NCI-H524 treated with DMSO at 0.1 percent for 48 hours (cell line): ENCODE data around the gene SLC33A1.
A peak's percentile ranks its signal among the peaks of the same experiment; 100 is the strongest.
"Not testable (repeated sequence)": the region's sequence is repeated elsewhere in the genome, so short reads cannot be mapped to it uniquely, and the experiment has no call there.

Experiments used
- DNase-seq: peaks from one replicate; lab custom pipeline; 2025; lab: John Stamatoyannopoulos, UW

SLC33A1 gene

DNA sequence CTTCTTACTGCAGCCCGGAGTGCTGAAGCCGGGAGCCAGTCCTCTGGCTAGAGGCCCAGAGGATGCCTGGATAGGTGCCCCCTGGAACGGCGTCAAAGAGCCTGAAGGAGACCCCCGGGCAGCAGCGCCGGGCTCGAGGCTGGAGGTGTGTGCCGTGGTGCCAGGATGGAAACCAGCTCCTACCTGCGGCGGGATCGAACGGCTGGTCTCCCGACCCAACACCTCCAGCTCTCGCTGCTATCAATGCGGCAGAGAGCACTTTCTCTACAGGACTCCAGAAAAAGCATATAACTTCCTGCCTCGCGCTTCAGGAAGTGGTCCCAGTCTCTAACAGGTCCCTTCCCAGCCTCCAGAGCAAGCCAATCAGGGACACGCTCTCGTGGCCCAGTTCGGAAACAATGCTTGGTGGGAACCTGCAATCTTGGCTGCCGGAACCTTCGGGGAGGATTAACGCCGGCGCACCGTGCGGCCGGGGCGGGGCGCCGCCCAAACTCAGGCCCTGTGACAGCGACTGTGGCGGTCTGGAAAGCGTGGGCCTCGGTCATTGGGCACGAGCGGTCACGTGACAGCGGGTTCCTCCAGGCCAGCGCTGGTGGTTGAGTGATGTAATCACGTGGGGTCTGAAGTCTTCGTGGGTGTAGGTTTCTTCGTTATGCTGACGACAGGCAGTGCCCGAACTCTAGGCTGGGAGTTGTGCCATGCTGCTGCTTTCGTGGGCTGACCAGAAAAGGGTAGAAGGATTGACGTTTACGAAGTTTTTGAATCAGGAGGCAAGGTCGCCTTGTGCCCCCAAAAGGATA, at the start of gene SLC33A1:
Gene SLC33A1 (minus strand): TSS at position 287 of the 800 bp plus-strand sequence. CDS start 430 bp downstream, outside the sequence.
- DNase-seq, result peak; percentile 99

- peak; percentile 9 for DNase-seq
Observed at GRCh38 chr3:155895379-155895900, 41.2 kb upstream of the SLC33A1 start.

DNA sequence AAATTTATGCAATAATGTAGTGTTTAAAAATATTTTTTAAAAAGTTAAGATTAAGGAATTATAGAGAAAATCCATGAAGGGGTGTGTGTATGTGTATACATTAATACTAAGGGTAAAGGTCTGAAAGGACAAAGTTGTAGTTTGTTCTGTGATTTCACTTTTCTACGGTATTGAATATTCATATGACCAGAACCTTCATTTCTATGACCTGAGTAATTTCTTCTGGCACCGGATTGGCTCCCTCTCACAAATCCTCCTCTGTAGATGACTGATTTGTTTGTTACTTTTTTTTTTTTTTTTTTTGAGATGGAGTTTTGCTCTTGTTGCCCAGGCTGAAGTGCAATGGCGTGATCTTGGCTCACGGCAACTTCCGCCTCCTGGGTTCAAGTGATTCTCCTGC, 37.1 kb upstream of the SLC33A1 start:
- no peak for DNase-seq

DNA sequence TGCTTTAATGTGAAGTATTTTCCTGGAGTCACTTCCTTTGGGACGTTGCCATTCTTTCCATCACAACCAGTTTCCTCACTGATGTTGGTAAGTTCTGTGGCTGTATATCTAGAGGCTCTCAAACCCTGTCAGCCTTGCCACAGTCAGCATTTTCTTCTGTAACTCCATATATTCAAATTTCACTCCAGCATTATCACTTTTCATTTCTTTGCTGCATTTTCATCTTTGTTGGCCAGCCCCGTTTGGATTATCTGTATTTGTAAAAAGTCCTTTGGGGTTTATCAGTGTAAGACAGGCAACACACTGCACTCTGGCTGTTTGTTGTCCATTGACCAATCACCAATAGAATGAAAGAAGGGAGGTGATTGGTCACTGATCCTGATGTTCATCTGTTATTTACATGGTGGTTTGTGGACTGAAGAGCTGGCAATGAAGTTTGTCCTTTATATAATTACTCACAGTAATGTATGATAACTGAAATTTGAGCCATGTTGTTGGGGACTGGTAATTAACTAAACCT, 36.5 kb upstream of the SLC33A1 start:
- no peak for DNase-seq

- DNase-seq, result no peak
Observed at GRCh38 chr3:155889952-155890351, 35.7 kb upstream of the SLC33A1 start.

DNA sequence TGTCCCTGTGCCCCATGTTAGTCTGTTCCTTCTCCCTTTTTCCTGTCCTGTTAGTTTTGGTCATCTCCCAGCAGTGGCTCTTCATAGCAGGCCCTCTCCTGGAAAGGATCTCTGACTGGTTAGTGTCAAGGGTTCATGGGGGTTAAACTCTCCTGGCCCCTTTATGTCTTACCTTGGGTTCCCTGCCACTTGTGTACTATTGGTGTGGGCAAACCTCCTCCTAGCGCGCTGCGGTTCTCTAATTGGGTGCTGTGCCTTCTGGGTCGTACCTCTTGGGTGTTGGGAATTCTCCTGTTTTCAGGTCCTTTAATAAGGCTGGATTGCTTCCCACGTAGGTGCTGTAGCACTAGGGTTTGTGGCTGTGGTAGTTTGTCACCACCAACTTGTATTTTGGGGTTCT, 35.0 kb upstream of the SLC33A1 start:
- no peak for DNase-seq

DNA sequence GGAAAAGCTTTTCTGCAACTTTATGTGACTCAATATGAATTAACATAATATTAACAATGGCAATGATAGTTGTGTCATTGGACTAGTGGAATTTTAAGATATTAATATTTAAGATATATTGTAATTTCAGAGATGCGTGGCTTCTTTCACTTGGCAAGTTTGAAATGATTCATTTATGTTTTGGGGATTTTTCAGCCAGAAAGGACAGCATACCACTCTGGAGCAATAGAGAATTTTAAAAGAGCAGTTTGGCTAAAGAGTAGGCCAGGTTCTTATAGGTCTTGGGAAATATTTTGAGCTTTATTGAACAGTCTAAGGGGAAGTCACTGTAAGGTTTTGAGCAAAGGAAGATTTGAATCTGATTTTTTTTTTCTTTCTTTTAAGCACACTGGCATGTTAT, 32.7 kb upstream of the SLC33A1 start:
- no peak for DNase-seq

DNA sequence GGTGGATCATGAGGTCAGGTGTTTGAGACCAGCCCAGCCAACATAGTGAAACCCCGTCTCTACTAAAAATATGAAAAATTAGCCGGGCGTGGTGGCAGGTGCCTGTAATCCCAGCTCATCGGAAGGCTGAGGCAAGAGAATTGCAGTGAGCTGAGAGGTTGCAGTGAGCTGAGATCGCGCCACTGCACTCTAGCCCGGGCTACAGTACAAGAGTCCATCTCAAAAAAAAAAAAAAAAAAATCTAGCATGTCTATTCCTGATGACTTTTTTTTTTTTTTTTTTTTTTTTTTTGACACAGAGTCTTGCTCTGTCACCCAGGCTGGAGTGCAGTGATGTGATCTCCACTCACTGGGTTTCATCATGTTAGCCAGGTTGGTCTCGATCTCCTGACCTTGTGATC, 32.1 kb upstream of the SLC33A1 start:
- DNase-seq, result not testable (repeated sequence)

DNA sequence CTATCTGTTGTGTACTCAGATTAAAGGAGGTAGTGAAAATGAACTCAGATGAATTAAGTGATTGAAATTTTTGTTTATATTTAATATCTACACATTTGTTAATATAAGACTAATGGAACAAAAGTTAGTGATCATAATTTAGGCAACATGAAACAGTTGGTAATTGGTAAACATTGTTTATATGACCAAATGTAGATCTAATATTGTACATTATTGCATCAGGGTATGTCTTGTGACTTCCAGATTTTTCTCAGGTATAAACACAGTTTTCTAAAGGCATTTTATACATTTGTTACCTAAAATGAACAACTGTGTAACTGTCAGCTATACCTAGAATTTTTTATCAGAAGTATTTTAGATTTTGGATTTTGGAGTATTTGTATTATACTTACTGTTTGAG, 31.1 kb upstream of the SLC33A1 start:
- no peak for DNase-seq

DNA sequence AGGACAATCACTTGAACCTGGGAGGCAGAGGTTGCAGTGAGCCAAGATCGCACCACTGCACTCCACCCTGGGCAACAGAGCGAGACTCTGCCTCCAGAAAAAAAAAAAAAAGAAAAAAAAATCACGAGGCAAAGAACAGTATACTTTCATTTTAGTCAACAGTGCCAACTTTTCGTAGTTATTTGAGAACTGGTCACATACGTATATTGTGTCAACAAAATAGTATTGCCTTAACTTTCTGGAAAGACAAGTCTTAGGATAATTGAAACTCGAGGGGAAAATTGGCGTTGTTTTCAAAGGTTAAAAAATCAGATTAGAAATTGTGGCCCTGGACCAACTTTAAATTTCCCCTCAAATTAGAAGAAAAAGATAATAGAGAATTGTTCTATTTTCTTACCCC, 30.1 kb upstream of the SLC33A1 start:
- no peak for DNase-seq

DNA sequence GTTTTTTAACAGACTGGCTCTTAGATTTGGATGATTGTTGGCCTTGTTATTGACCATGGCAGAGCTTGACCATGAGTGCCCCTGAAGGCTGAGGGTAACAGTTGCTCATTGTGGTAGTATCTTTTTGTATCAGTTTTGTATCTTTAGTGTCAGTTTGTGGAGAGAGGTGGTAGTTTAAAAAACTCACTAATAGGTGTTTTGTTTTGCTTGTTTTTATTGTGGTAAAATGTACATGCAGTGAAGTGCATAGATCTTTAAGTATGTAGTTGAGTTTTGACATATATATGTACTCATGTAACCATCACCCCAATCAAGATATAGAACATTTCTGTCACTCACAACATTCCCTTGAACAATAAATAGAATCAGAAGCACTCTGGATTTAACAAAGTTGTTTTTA, 26.1 kb upstream of the SLC33A1 start:
- DNase-seq, result no peak

DNA sequence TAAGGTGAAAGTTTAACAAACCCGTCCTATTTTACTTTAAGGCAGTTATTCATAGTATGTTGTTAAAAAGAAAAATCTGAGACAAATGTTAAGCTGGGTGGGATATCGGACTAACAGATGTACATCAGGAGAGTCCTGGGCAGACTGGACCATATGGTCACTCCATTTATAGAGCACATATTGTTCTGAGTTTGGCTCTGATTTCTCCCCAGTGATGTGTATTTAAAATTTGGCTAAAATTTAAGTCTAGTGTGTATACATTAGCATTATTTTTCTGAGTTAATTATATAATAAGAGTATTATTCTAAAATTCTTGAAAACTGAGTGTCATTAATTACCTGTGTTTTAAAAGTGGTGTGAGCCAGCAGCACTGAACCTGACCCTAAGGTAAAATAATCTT, 22.3 kb upstream of the SLC33A1 start:
- DNase-seq, result peak; percentile 54

- peak; percentile 53 for DNase-seq
Observed at GRCh38 chr3:155876037-155876436, 21.8 kb upstream of the SLC33A1 start.

- DNase-seq, result no peak
Observed at GRCh38 chr3:155872904-155873646, 18.8 kb upstream of the SLC33A1 start.

DNA sequence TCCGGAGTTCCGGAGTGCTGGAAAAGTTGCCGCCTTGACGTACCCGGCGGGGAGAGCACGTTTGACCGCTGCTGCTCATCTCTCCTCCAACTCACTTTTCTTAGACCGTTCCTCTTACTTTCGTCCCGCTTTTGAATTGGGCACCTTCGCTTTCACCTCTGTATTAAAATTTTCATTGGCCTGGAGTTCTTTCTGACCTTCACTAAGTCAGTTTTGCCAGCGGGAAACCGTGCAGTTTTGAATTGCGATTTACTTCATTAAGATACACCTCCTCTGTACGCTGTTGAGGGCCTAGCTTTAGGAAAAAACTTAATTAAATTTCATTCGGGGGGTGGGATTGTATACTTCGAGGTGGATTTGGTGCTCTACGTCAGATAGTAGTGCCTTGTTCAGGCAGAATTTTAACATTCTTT, 17.5 kb upstream of the SLC33A1 start:
- no peak for DNase-seq

GRCh38 chr3:155870945-155871745, 16.9 kb upstream of the SLC33A1 start:
- DNase-seq, result no peak

DNA sequence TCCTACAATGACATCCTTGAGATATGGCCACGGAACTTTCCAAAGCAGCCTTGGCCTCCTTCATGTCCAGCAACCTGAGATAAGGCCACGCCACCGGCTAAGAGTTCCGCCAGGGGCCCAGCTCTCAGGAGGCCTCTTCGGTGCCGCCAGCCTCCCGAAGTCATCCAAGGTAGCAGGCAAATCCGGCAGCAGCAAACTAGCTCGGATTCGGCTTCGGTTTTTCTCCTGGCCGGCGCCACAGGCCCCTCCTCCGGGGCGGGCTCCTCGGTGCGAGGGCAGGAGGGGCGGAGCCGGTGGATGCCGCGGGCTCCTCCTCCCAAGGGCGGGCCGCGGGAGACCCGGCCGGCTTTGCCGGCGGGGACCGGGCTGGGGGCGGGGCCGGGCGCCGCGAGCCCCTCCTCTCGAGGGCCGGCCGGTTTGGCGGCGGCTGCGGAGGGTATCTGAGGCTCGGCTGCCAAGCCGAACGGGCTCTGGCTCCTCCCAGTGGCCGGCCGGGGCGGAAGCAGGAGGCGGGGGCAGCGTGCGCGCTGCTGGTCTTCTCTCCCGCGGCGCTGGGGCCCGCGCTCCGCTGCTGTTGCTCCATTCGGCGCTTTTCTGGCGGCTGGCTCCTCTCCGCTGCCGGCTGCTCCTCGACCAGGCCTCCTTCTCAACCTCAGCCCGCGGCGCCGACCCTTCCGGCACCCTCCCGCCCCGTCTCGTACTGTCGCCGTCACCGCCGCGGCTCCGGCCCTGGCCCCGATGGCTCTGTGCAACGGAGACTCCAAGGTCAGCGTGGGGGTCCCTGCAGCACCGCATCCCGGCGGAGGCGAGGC, 16.1 kb upstream of the SLC33A1 start, which contains the start of gene GMPS:
Gene GMPS (plus strand): TSS at position 518 of the 812 bp plus-strand sequence. CDS start 221 bp downstream, at position 739.
- peak; percentile 41 for DNase-seq

- no peak for DNase-seq
Observed at GRCh38 chr3:155869691-155870090, 15.5 kb upstream of the SLC33A1 start.

DNA sequence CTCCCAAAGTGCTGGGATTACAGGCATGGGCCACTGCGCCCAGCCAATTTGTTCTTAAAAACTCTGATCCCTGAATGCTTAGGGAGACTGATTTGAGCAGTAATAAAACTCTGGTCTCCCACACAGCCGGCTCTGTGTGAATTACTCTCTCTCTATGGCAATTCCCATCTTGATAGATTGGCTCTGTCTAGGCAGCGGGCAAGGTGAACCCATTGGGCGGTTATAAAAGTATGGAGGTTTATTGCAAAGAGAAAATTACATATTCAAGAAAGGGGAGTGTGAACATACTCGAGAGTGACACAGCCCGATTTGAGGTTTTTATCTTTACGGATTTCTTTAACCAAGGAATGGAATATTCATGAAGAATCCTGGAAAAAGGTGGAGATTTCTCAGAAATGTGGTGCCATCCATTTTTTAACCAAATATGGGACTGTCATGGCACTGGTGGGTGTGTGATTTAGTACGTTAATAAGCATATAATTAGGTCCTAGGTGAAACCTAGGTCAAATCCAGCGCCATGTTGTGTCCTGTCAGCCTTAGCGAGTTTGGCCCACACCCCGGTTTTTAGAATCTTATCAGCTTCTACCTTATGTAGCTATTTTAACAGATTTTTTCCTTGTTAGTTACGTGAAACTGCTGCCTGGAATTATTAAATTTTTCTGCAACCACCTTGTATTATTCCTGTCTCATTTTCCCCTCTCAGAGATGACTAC, 9.0 kb upstream of the SLC33A1 start:
- DNase-seq, result no peak

DNA sequence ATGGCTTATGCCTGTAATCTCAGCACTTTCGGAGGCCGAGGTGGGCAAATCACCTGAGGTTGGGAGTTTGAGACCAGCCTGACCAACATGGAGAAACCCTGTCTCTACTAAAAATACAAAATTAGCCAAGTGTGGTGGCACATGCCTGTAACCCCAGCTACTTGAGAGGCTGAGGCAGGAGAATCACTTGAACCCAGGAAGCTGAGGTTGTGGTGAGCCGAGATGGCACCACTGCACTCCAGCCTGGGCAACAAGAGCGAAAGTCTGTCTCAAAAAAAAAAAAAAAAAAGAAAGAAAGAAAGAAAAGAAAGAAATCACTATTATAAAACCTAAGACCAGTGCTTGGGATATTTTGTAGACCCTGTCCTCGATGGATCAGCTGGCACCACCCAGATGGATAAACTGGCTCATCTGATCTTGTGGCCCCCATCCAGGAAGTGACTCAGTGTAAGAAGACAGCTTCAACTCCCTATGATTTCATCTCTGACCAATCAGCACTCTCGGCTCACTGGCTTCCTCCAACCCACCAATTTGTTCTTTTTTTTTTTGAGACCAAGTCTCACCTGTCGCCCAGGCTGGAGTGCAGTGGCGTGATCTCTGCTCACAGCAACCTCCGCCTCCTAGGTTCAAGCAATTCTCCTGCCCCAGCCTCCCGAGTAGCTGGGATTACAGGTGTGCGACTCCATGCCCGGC, 8.2 kb upstream of the SLC33A1 start:
- not testable (repeated sequence) for DNase-seq
